ENCODE results near the gene RNF150. TPM values are rescaled to one million over a fixed set of nuclear protein-coding genes. Genes with fewer than 3 reads are reported as not detected.

The RNF150 gene
- total and polyA plus RNA-seq, 2 of the 8 experiments (the other 6 are each of a cell fraction or from before 2014, with no cell fraction given), result 3.4 to 4.8 TPM

GRCh38 chr4:141124224-141124623 lies 9.0 kb downstream of the RNF150 start (continued):
- no peak for TF ChIP-seq CHD7 (IDR thresholded peaks at IDR 0.05; ENCODE audit: insufficient replicate concordance, low read length)
- no peak for TF ChIP-seq CHD1 (IDR thresholded peaks at IDR 0.05; ENCODE audit: low read depth, low read length)
- no peak for TF ChIP-seq USF2 (IDR thresholded peaks at IDR 0.05; ENCODE audit: low read length)
- no peak for TF ChIP-seq JUN (IDR thresholded peaks at IDR 0.05; ENCODE audit: low read depth, low read length)
- no peak for TF ChIP-seq RFX5 (IDR thresholded peaks at IDR 0.05; ENCODE audit: borderline replicate concordance, low read depth, low read length)

Data from H1 (cell line).